Activated T-helper 1 cell treated with anti-CD3 and anti-CD28 coated beads, Interleukin-12 subunit alpha, Interleukin-12 subunit beta, Interleukin-2, Interleukin-4 antibody, amounts not matched to agents 30 ng/mL and 10 ng/mL and 1 ng/mL, durations not matched to agents 14 hours and 24 hours and 36 hours (primary cell): Measurements from ENCODE around the gene BOLL. TPM values are rescaled to one million over a fixed set of nuclear protein-coding genes. Genes with fewer than 3 reads are reported as not detected.

Experiments
- DNase-seq: peaks from one replicate; pipeline ENCODE4 v3.0.0; 2021; ENCODE audit warnings: low spot score
- H3K27ac Mint-ChIP-seq: one replicate; pipeline ENCODE4 v1.8.0; 2021; ENCODE audit warnings: mild to moderate bottlenecking, mixed read lengths
- H3K27me3 Mint-ChIP-seq: one replicate; pipeline ENCODE4 v1.8.0; 2022; ENCODE audit warnings: mild to moderate bottlenecking, moderate library complexity, mixed read lengths; ENCODE audit not compliant: insufficient read depth
- H3K36me3 Mint-ChIP-seq: one replicate; pipeline ENCODE4 v1.8.0; 2021; ENCODE audit warnings: low read depth, mixed read lengths
- H3K4me1 Mint-ChIP-seq: one replicate; pipeline ENCODE4 v1.8.0; 2021; ENCODE audit warnings: low read depth, mixed read lengths
- H3K4me3 Mint-ChIP-seq: one replicate; pipeline ENCODE4 v1.8.0; 2021; ENCODE audit warnings: mild to moderate bottlenecking, moderate library complexity, mixed read lengths
- H3K9me3 Mint-ChIP-seq: one replicate; pipeline ENCODE4 v1.8.0; 2021; ENCODE audit warnings: mixed read lengths
- intact Hi-C: fragments of 100-400 bp; cut with micrococcal nuclease; formaldehyde crosslinking; loops from one replicate; pipeline ENCODE4 v1.15.1; 2024
- total RNA-seq: library from RNA; stranded (reverse); gene quantifications from 2 replicates; pipeline ENCODE4 v1.2.3, GENCODE V29; 2022

BOLL gene
- total RNA-seq, 1 donor from 2014 or later: not detected

- intact Hi-C loops: loop anchor here (2.0 kb wide), 1 partner anchor 83 kb away; no protein-coding TSS in a partner anchor
- H3K4me3 Mint-ChIP-seq: peak overlapping the region; percentile 82
- no peaks in the 10 kb centered on the region for H3K36me3 Mint-ChIP-seq
- no peak for DNase-seq
- no peak overlapping the region for H3K27ac Mint-ChIP-seq
- peaks cover 38% of the 10 kb centered on the region for H3K4me1 Mint-ChIP-seq
- peaks cover 25% of the 10 kb centered on the region for H3K27me3 Mint-ChIP-seq
- no peaks in the 10 kb centered on the region for H3K9me3 Mint-ChIP-seq
These were observed 20.9 kb upstream of the BOLL start for GRCh38 chr2:197805715-197806633.

DNA sequence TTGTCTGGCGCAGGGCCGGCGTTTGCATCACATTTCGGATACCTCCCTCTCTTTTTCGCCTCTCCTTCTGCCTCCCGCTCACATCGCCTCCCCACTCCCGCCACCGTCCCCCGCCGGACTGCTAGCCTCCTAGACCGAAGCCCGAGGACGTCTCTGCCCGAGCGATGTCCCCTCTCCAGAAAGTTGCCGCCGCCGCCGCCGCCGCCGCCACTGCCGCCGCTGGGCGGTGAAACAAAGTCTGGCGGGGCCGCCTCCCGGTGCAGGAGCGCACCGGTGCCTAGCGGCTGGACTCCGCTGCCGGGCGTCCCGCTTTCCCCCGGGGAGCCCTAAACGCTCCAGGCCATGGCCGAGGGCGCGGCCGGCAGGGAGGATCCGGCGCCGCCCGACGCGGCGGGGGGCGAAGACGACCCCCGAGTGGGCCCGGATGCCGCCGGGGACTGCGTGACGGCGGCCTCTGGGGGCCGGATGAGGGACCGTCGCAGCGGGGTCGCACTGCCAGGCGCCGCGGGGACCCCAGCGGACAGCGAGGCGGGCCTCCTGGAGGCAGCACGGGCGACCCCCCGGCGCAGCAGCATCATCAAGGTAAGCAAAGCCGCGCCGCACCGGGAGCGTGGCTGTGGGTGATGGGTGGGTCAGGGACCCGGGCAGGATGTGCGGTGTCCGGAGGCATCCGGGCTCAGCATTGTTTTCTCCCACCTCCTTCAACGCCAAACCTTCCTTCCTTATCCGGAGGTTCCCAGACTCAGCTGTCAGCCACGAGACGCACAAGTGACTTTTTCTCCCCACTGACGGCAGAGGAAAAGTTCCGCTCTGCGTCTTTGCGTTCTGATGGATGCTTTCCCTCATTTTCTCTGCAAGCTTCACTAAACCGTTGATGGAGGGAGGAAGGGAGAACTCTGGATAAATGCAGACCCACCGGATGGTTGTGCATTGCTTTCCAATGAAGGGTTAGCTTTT is 19.9 kb upstream of the BOLL start:
- no peak overlapping the region for H3K27ac Mint-ChIP-seq
- peak; percentile 24 for DNase-seq
- no peaks in the 10 kb centered on the region for H3K9me3 Mint-ChIP-seq
- peaks cover 25% of the 10 kb centered on the region for H3K27me3 Mint-ChIP-seq
- H3K4me1 Mint-ChIP-seq: peaks cover 38% of the 10 kb centered on the region
- intact Hi-C loops: loop anchor here (1.0 to 5.0 kb wide), 7 partner anchors 33 to 199 kb away; partner anchors contain the start of gene MARS2
- H3K36me3 Mint-ChIP-seq: no peaks in the 10 kb centered on the region
- H3K4me3 Mint-ChIP-seq: peak overlapping the region; percentile 92

DNA sequence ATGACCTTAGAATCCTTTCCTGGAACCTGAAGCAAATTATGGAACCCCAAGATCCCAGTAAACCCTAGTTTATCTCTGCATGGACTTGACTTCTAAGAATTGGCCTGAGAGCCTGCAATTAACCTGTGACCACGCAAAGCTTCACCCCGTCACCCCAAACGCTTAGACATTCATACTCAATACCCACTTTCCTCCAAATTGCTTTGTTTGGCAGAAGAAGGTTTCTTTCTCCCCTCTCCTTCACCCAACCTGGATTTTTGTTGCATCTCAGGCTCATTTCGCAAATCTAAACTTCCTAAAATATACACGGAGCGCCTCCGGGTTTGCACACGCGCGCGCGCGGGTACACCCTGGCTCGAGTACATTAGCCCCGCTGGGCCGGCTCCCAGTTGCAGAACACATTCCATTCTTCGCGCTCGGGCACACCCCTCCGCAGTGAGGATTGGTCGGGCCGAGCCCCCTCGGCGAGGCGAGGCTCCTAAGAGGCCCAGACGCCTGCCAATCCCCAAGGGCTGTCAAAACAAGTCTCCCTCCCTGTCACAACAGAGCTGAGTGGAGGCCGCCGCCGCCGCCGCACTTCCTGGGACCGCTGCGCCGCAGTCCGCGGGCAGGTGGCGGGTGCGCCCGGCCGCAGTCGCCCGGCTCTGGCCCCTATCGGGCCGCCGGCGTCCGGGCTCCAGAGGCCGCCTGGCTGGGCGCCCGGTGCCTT is 19.1 kb upstream of the BOLL start, which contains the start of gene PLCL1:
Gene PLCL1, plus strand, starts transcription at position 545 of the 709 bp plus-strand sequence.
- peak; percentile 88 for DNase-seq
- Mint-ChIP-seq H3K36me3 (no peaks in the 10 kb centered on the region), H3K4me3 (peak within 1 kb of the TSS; percentile 92), H3K4me1 (peaks cover 34% of the 10 kb centered on the region), H3K9me3 (no peaks in the 10 kb centered on the region), H3K27ac (no peak within 1 kb of the TSS), H3K27me3 (peaks cover 29% of the 10 kb centered on the region)
- intact Hi-C loops: loop anchor here (1.0 to 5.0 kb wide), 7 partner anchors 34 to 200 kb away; partner anchors contain the start of gene MARS2

- Mint-ChIP-seq H3K9me3 (no peaks in the 10 kb centered on the region), H3K36me3 (no peaks in the 10 kb centered on the region), H3K27ac (no peak overlapping the region), H3K27me3 (peaks cover 35% of the 10 kb centered on the region), H3K4me3 (peak overlapping the region; percentile 23), H3K4me1 (peaks cover 26% of the 10 kb centered on the region)
- DNase-seq: peak; percentile 11
- intact Hi-C loops: loop anchor here (1.0 to 5.0 kb wide), 5 partner anchors 134 to 493 kb away; no protein-coding TSS in a partner anchor
These were observed 17.9 kb upstream of the BOLL start for GRCh38 chr2:197803033-197803444.

GRCh38 chr2:197801033-197801432 is 15.9 kb upstream of the BOLL start:
- no peak overlapping the region for H3K27ac Mint-ChIP-seq
- H3K4me3 Mint-ChIP-seq: no peak overlapping the region
- no peaks in the 10 kb centered on the region for H3K36me3 Mint-ChIP-seq
- H3K27me3 Mint-ChIP-seq: peaks cover 34% of the 10 kb centered on the region
- H3K4me1 Mint-ChIP-seq: peaks cover 21% of the 10 kb centered on the region
- intact Hi-C loops: loop anchor here (5.0 kb wide), 2 partner anchors 136 to 151 kb away; no protein-coding TSS in a partner anchor
- no peak for DNase-seq
- H3K9me3 Mint-ChIP-seq: no peaks in the 10 kb centered on the region

- Mint-ChIP-seq H3K36me3 (no peaks in the 10 kb centered on the region), H3K4me3 (no peak overlapping the region), H3K4me1 (peaks cover 13% of the 10 kb centered on the region), H3K9me3 (peaks cover 5% of the 10 kb centered on the region), H3K27me3 (peaks cover 26% of the 10 kb centered on the region), H3K27ac (no peak overlapping the region)
- intact Hi-C loops: loop anchor here (5.0 kb wide), 2 partner anchors 137 to 152 kb away; no protein-coding TSS in a partner anchor
- no peak for DNase-seq
These were observed 15.0 kb upstream of the BOLL start for GRCh38 chr2:197800091-197800490.

DNA sequence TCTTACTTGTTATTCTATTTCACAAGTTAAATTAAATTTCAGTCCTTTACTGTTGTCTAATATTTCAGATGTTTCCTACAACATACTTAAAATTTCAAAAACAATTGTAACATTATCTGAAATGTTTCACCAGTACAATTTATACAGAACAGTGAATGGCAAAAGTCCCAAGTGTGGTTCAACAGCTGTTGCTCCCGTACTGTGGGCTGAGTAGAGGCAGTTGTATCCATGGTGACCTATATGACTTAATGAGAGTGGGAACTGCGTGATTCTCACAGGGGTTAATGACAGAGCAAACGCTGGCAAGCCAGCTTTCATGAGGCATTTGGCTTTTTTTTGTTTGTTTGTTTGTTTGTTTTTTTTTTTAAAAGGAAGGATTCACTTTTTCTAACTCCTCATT is 13.9 kb upstream of the BOLL start:
- DNase-seq: no peak
- Mint-ChIP-seq H3K27me3 (peaks cover 25% of the 10 kb centered on the region), H3K4me1 (peaks cover 10% of the 10 kb centered on the region), H3K36me3 (no peaks in the 10 kb centered on the region), H3K9me3 (peaks cover 5% of the 10 kb centered on the region), H3K4me3 (no peak overlapping the region), H3K27ac (no peak overlapping the region)
- intact Hi-C loops: no loop called here

GRCh38 chr2:197798187-197798586 is 13.1 kb upstream of the BOLL start:
- Mint-ChIP-seq H3K9me3 (peaks cover 5% of the 10 kb centered on the region), H3K36me3 (no peaks in the 10 kb centered on the region), H3K27ac (no peak overlapping the region), H3K27me3 (peaks cover 27% of the 10 kb centered on the region), H3K4me3 (no peak overlapping the region), H3K4me1 (peaks cover 3% of the 10 kb centered on the region)
- intact Hi-C loops: no loop called here
- no peak for DNase-seq

- no peak for DNase-seq
- H3K9me3 Mint-ChIP-seq: peaks cover 5% of the 10 kb centered on the region
- H3K4me3 Mint-ChIP-seq: no peak overlapping the region
- H3K36me3 Mint-ChIP-seq: no peaks in the 10 kb centered on the region
- no peak overlapping the region for H3K27ac Mint-ChIP-seq
- H3K4me1 Mint-ChIP-seq: no peaks in the 10 kb centered on the region
- intact Hi-C loops: no loop called here
- H3K27me3 Mint-ChIP-seq: peaks cover 37% of the 10 kb centered on the region
These were observed 10.2 kb upstream of the BOLL start for GRCh38 chr2:197795277-197795676.

GRCh38 chr2:197793456-197793855 is 8.3 kb upstream of the BOLL start:
- intact Hi-C loops: no loop called here
- no peaks in the 10 kb centered on the region for H3K36me3 Mint-ChIP-seq

DNA sequence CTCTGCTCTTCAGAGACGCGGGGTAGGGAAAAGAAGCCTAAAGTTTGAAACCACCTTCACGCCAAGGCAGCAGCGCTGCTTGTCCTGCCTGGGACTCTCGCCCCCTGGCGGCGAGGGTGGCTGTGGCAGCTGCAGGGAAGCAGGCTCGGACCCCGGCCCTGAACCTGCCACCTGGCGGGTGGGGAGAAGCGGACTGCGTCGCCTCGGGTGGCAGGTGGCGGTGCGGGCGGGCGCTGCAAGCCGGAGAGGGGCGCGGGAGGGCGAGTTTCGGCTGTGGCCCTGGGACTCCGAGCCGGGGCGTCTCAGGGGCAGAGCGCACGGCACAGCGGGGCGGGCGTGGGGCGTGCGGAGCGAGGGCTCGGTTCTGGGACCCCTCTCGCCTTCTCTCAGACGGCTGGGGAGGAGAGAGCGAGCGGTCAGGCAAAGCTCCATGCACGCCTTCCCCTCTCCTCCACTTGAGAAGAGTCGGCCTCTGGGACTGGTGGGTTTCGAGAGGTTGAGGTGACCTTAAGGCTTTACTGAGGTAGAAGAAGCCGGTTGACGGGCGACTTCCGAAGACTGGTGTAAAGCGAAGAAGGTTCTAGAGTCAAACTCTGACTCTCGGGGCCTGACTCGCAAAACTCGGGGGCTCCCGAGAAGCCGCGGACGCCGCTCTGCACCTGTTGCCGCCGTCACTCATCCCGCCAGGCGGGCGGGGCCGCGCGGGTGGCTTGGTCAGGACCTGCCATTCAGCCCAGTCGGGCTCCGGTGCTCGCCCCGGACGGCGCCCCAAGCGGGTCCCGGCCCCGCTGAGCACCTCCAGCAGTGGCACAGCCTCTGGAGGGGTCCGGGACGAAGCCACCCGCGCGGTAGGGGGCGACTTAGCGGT is 1.1 kb upstream of the BOLL start:
- Mint-ChIP-seq H3K27ac (no peak overlapping the region), H3K9me3 (no peaks in the 10 kb centered on the region), H3K36me3 (no peaks in the 10 kb centered on the region), H3K4me3 (peak overlapping the region; percentile 77), H3K4me1 (no peaks in the 10 kb centered on the region), H3K27me3 (peaks cover 27% of the 10 kb centered on the region)
- DNase-seq: peak; percentile 52
- intact Hi-C loops: no loop called here

More at GRCh38 chr2:197793456-197793855, 8.3 kb upstream of the BOLL start:
- Mint-ChIP-seq H3K9me3 (peaks cover 5% of the 10 kb centered on the region), H3K4me1 (no peaks in the 10 kb centered on the region), H3K27ac (no peak overlapping the region), H3K4me3 (no peak overlapping the region), H3K27me3 (peaks cover 36% of the 10 kb centered on the region)
- DNase-seq: no peak
